Smooth muscle cell (in vitro differentiated cells): ENCODE results near the gene CBFA2T2. TPM values are rescaled to one million over a fixed set of nuclear protein-coding genes. Genes with fewer than 3 reads are reported as not detected.
A peak's percentile ranks its signal among the peaks of the same experiment; 100 is the strongest.

Source experiments
- DNase-seq: peaks from one replicate; lab custom pipeline; 2025; ENCODE audit not compliant: unreplicated experiment; lab: John Stamatoyannopoulos, UW
- H2AFZ ChIP-seq: fragments of 200-600 bp; sonication (generic); 2 replicates; pipeline ENCODE4 v1.6.0; 2016; ENCODE audit warnings: antibody characterized with exemption, low read depth, mild to moderate bottlenecking
- H3F3A ChIP-seq: fragments of 200-600 bp; sonication (generic); 2 replicates; pipeline ENCODE4 v1.6.0; 2017; ENCODE audit warnings: antibody characterized with exemption, low read depth
- H3K27ac ChIP-seq: fragments of 200-600 bp; sonication (generic); 2 replicates; pipeline ENCODE4 v1.5.1; 2016; ENCODE audit warnings: low read depth, mild to moderate bottlenecking
- H3K27me3 ChIP-seq: fragments of 200-600 bp; sonication (generic); 2 replicates; pipeline ENCODE4 v1.6.1; 2016; ENCODE audit warnings: low read depth, mild to moderate bottlenecking
- H3K36me3 ChIP-seq: fragments of 200-600 bp; sonication (generic); 2 replicates; pipeline ENCODE4 v1.5.1; 2016; ENCODE audit warnings: low read depth
- H3K4me1 ChIP-seq: fragments of 200-600 bp; sonication (generic); 2 replicates; pipeline ENCODE4 v1.5.1; 2016; ENCODE audit warnings: low read depth
- H3K4me2 ChIP-seq: fragments of 200-600 bp; sonication (generic); 2 replicates; pipeline ENCODE4 v1.6.0; 2016; ENCODE audit warnings: mild to moderate bottlenecking
- H3K4me3 ChIP-seq: fragments of 200-600 bp; sonication (generic); 2 replicates; pipeline ENCODE4 v1.5.1; 2016; ENCODE audit warnings: mild to moderate bottlenecking
- H3K79me2 ChIP-seq: fragments of 200-600 bp; sonication (generic); 2 replicates; pipeline ENCODE4 v1.6.0; 2016; ENCODE audit warnings: low read depth, mild to moderate bottlenecking
- H3K9ac ChIP-seq: fragments of 200-600 bp; sonication (generic); 2 replicates; pipeline ENCODE4 v1.6.0; 2016; ENCODE audit warnings: low read depth
- H3K9me3 ChIP-seq: fragments of 200-600 bp; sonication (generic); replicated peaks from 2 replicates; pipeline ENCODE4 v1.5.1; 2016; ENCODE audit warnings: low read depth
- H4K20me1 ChIP-seq: fragments of 200-600 bp; sonication (generic); 2 replicates; pipeline ENCODE4 v1.6.0; 2016; ENCODE audit warnings: low read depth
- CTCF ChIP-seq: fragments of 200-600 bp; sonication (generic); IDR thresholded peaks from 2 replicates; pipeline ENCODE4 v1.5.1; 2017; ENCODE audit warnings: borderline replicate concordance, mild to moderate bottlenecking, antibody characterized with exemption; ENCODE audit not compliant: insufficient read depth, poor library complexity, severe bottlenecking
- WGBS: methylation state at CpG from one replicate; pipeline ENCODE4 v1.1.7; 2016; ENCODE audit warnings: low lambda C conversion rate; 5-methylcytosine and 5-hydroxymethylcytosine counted together
- polyA plus RNA-seq: library from polyadenylated mRNA; unstranded; fragments of >200 nt; fragmentation: Nextera tagmentation; extraction: Ambion mirVana; gene quantifications from 2 replicates; pipeline ENCODE4 v1.2.1, GENCODE V29; 2016
- total RNA-seq: library from RNA; depleted of rRNA; stranded (reverse); fragments of >200 nt; gene quantifications from 2 replicates; pipeline ENCODE4 v1.2.3, GENCODE V29; 2014

CBFA2T2 gene
- total and polyA plus RNA-seq, 2 experiments from 2014 or later, result 18.2 to 41.6 TPM

GRCh38 chr20:33673114-33673409, 183.2 kb downstream of the CBFA2T2 start:
- WGBS, result 57% methylated on average over 4 of the region's 4 CpGs
- Histone ChIP-seq H3K9ac (peak overlapping the region; percentile 87), H3K79me2 (peaks cover 19% of the 10 kb centered on the region), H3K4me1 (peaks cover 26% of the 10 kb centered on the region), H3K4me3 (peak overlapping the region; percentile 98), H2AFZ (no peak overlapping the region), H3K36me3 (no peaks in the 10 kb centered on the region), H3K9me3 (no peaks in the 10 kb centered on the region), H4K20me1 (peaks cover 21% of the 10 kb centered on the region), H3F3A (peaks cover 16% of the 10 kb centered on the region), H3K27ac (no peak overlapping the region), H3K27me3 (no peaks in the 10 kb centered on the region), H3K4me2 (peak overlapping the region; percentile 100)
- TF ChIP-seq CTCF, result no peak
- no peak for DNase-seq

- Histone ChIP-seq H3K4me1 (peaks cover 26% of the 10 kb centered on the region), H4K20me1 (peaks cover 21% of the 10 kb centered on the region), H3K4me2 (peak overlapping the region; percentile 100), H3K36me3 (no peaks in the 10 kb centered on the region), H3K4me3 (peak overlapping the region; percentile 98), H3K9ac (peak overlapping the region; percentile 87), H3F3A (peaks cover 16% of the 10 kb centered on the region), H3K27ac (peak overlapping the region; percentile 52), H3K79me2 (peaks cover 19% of the 10 kb centered on the region), H2AFZ (peak overlapping the region; percentile 90), H3K9me3 (no peaks in the 10 kb centered on the region), H3K27me3 (no peaks in the 10 kb centered on the region)
- DNase-seq, result no peak
- no peak for TF ChIP-seq CTCF
- 4% methylated on average over 23 of the region's 29 CpGs for WGBS
These were observed 183.8 kb downstream of the CBFA2T2 start for GRCh38 chr20:33673410-33674293.

- Histone ChIP-seq H3K4me1 (peaks cover 26% of the 10 kb centered on the region), H3K27me3 (no peaks in the 10 kb centered on the region), H3F3A (peaks cover 13% of the 10 kb centered on the region), H3K79me2 (peaks cover 19% of the 10 kb centered on the region), H3K4me2 (peak within 1 kb of the TSS; percentile 100), H2AFZ (peak within 1 kb of the TSS; percentile 98), H3K9ac (peak within 1 kb of the TSS; percentile 87), H3K27ac (peak within 1 kb of the TSS; percentile 52), H3K4me3 (peak within 1 kb of the TSS; percentile 98), H3K9me3 (no peaks in the 10 kb centered on the region), H4K20me1 (peaks cover 21% of the 10 kb centered on the region), H3K36me3 (no peaks in the 10 kb centered on the region)
- 5% methylated on average over 28 of the region's 73 CpGs for WGBS
- no peak for TF ChIP-seq CTCF
- DNase-seq, result peak; percentile 64
These were observed 184.6 kb downstream of the CBFA2T2 start, which contains the start of gene NECAB3 for GRCh38 chr20:33674294-33675135. NECAB3 (minus strand) TSS chr20:33674428; CDS start chr20:33674352, 76 bp downstream.
